Colonic mucosa (tissue), 4 donors: ENCODE results near the gene PIP4K2A. TPM values are rescaled to one million over a fixed set of nuclear protein-coding genes. Genes with fewer than 3 reads are reported as not detected.
A peak's percentile ranks its signal among the peaks of the same experiment; 100 is the strongest.

Experiments used
- DNase-seq: peaks from one replicate; pipeline ENCODE4 v3.0.0-alpha.2; 2020
- H3K27ac ChIP-seq: fragments of 200-600 bp; one replicate; pipeline ENCODE4 v1.8.0; 2021
- H3K27me3 ChIP-seq: fragments of 200-600 bp; one replicate; pipeline ENCODE4 v1.8.0; 2021
- H3K36me3 ChIP-seq: fragments of 200-600 bp; one replicate; pipeline ENCODE4 v1.8.0; 2021
- H3K4me1 ChIP-seq: fragments of 200-600 bp; one replicate; pipeline ENCODE4 v1.8.0; 2021; ENCODE audit warnings: mild to moderate bottlenecking
- H3K4me3 ChIP-seq: fragments of 200-600 bp; one replicate; pipeline ENCODE4 v1.8.0; 2021
- H3K9ac ChIP-seq, 2 donors: one replicate each; pipeline ENCODE4 v1.7.0; 2013; ENCODE audit warnings: control low read depth in 2 of 2, low read depth in 2 of 2, low read length in 2 of 2
- H3K9me3 ChIP-seq: fragments of 200-600 bp; one replicate; pipeline ENCODE4 v1.8.0; 2021
- intact Hi-C: fragments of 100-400 bp; cut with DNase I; formaldehyde crosslinking; loops from one replicate; pipeline ENCODE4 v1.14.1; 2022
- total RNA-seq, 2 donors: library from RNA; stranded (reverse); fragmentation: NEBNext Ultra II Directional in 1 of 2; extraction: Animal tissue kit (Norgen Biotek cat#: 25700) in 1 of 2; gene quantifications; one replicate each; pipeline ENCODE4 v1.2.1, GENCODE V29; 2021
- TF ChIP-seq, protein P1 (sequence below): fragments of 200-600 bp; IDR thresholded peaks from one replicate; pipeline ENCODE4 v1.8.0; 2022; ENCODE audit warnings: antibody characterized with exemption, mild to moderate bottlenecking
- donor health status: healthy.
- donor health status: DM: no; HTN: no; CAD: no.
- donor health status: DM: no; HTN: no; CAD: no.

Gene PIP4K2A
- total RNA-seq, 2 donors from 2014 or later: 12.1 to 14.9 TPM

DNA sequence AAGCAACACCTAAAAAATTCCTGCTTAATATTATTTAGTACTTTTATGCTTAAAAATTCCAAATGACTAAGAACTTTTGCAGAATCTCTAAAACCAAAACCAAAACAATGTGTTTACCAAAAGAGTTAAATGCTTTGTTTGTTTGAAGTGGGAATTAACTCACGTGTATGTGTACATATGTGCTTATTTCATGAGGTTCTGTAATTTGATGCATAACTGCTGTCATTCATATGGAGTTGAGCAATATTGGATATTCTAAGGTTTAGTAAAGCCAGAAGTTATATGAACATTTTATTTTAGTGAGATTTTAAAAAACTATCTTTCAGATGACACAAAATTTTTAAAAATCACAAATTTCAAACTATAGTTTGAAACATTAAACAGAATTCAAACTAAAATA is 157.1 kb downstream of the PIP4K2A start:
- intact Hi-C loops: no loop called here
- H3K27ac ChIP-seq: no peak overlapping the region
- no peaks in the 10 kb centered on the region for H3K9me3 ChIP-seq
- no peak for DNase-seq
- H3K4me1 ChIP-seq: no peaks in the 10 kb centered on the region
- H3K36me3 ChIP-seq: no peaks in the 10 kb centered on the region
- H3K9ac ChIP-seq: no peak overlapping the region
- TF ChIP-seq, protein P1, sequence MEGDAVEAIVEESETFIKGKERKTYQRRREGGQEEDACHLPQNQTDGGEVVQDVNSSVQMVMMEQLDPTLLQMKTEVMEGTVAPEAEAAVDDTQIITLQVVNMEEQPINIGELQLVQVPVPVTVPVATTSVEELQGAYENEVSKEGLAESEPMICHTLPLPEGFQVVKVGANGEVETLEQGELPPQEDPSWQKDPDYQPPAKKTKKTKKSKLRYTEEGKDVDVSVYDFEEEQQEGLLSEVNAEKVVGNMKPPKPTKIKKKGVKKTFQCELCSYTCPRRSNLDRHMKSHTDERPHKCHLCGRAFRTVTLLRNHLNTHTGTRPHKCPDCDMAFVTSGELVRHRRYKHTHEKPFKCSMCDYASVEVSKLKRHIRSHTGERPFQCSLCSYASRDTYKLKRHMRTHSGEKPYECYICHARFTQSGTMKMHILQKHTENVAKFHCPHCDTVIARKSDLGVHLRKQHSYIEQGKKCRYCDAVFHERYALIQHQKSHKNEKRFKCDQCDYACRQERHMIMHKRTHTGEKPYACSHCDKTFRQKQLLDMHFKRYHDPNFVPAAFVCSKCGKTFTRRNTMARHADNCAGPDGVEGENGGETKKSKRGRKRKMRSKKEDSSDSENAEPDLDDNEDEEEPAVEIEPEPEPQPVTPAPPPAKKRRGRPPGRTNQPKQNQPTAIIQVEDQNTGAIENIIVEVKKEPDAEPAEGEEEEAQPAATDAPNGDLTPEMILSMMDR: no peak
- no peak overlapping the region for H3K4me3 ChIP-seq
- no peaks in the 10 kb centered on the region for H3K27me3 ChIP-seq

- no peak for DNase-seq
- Histone ChIP-seq H3K9me3 (no peaks in the 10 kb centered on the region), H3K4me3 (no peak overlapping the region), H3K36me3 (no peaks in the 10 kb centered on the region), H3K4me1 (no peaks in the 10 kb centered on the region), H3K9ac (no peak overlapping the region), H3K27ac (no peak overlapping the region), H3K27me3 (no peaks in the 10 kb centered on the region)
- TF ChIP-seq, protein P1: no peak
- intact Hi-C loops: no loop called here
Observed at GRCh38 chr10:22556774-22557173, 157.6 kb downstream of the PIP4K2A start.

DNA sequence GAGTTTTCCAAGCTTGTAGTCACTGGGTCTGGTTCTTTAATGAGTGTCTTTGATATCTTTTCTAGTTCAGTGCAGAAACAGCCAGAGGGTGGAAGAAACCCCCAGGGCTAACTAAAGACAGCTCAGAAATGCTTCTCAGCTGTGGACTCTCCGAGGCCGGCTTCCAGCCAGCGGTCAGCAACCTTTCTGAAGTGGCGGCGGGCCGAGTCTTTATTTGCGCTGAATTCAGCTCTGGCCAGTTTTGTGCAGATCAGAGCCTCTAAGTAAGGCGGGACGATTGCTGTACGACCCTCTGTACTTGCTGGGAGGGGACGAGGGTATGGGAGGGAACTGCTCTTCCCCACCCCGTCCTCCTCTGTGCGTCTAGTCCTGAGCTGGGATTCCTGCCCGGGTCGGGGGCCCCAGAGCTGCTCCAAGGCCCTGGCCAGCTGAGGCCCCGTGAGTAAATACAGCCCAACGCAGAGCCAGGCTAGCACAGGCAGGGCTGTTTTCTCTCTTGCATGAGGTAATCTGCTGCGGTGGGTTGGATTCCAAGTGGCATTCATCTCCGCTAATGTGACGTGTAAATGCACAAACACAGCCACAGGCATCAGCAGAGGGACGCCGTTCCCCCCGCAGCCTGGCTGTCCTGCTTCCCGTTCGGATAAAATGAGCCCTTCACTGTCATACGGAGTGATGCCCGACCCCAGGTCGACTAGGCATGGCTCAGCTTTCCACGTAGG is 159.8 kb downstream of the PIP4K2A start:
- H3K27me3 ChIP-seq: no peaks in the 10 kb centered on the region
- no peak overlapping the region for H3K9ac ChIP-seq
- H3K4me3 ChIP-seq: no peak overlapping the region
- H3K36me3 ChIP-seq: no peaks in the 10 kb centered on the region
- peak; percentile 41 for DNase-seq
- no peaks in the 10 kb centered on the region for H3K9me3 ChIP-seq
- no peak overlapping the region for H3K27ac ChIP-seq
- TF ChIP-seq, protein P1: no peak
- intact Hi-C loops: no loop called here
- no peaks in the 10 kb centered on the region for H3K4me1 ChIP-seq

DNA sequence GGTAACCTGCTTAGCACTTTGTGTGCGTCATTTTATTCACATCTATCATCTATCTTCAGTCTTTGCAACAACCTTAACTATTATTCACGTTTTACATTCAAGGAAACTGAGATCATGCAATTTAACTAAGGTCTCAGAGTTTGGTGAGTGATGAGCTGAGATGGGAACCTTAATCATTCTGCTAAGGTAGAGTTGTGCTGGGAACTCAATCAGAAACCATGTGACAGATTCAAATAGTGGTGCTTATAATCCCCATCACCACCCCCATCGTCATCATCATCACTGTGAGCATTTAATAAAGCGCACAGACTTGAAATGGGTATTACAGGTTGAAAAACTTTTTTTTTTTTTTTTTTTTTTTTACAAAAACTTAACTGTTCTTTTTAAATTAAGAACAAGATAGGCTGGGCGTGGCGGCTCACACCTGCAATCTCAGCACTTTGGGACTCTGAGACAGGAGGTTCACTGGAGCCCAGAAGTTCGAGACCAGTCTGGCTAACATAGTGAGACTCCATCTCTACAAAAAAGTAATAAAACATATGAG is 160.9 kb downstream of the PIP4K2A start:
- Histone ChIP-seq H3K9ac (no peak overlapping the region), H3K4me3 (no peak overlapping the region), H3K27me3 (no peaks in the 10 kb centered on the region), H3K27ac (no peak overlapping the region), H3K4me1 (no peaks in the 10 kb centered on the region), H3K36me3 (no peaks in the 10 kb centered on the region), H3K9me3 (no peaks in the 10 kb centered on the region)
- TF ChIP-seq, protein P1: no peak
- intact Hi-C loops: no loop called here
- DNase-seq: no peak

DNA sequence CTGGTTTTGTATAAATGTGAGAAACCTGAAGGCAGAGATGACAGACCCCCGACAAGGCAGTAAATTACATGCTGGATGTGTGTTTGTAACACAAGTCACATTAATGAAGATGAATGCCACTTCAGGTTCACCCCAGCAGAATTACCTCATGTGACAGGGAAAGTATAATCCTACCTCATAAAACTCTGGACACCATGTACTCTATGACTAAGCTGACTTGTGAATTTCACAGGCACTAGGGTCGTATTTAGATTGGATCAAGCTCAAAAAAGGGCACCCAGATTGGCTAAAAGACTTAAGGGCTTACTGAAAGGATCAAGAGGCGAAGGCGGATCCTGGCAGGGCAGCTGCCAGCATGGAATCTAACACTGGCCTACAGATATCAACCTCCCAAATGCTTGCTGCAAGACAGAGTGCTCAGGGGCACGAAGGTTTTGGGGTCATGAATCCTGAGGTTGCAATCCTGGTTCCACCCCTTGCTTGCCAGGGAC is 161.4 kb downstream of the PIP4K2A start:
- no peaks in the 10 kb centered on the region for H3K9me3 ChIP-seq
- no peaks in the 10 kb centered on the region for H3K4me1 ChIP-seq
- TF ChIP-seq, protein P1: no peak
- no peak overlapping the region for H3K4me3 ChIP-seq
- no peaks in the 10 kb centered on the region for H3K36me3 ChIP-seq
- H3K27ac ChIP-seq: no peak overlapping the region
- no peak for DNase-seq
- no peaks in the 10 kb centered on the region for H3K27me3 ChIP-seq
- H3K9ac ChIP-seq: no peak overlapping the region
- intact Hi-C loops: no loop called here
